Trophoblast cell (in vitro differentiated cells and primary cell): ENCODE results near the gene ANKRD33B.

ENCODE experiments used
- DNase-seq, 2 donors: peaks; one replicate each; pipeline ENCODE4 v3.0.0-alpha.2; 2016
- H2AFZ ChIP-seq: 2 replicates; pipeline ENCODE4 v1.6.1; 2013; ENCODE audit warnings: low read length, moderate library complexity, mild to moderate bottlenecking; ENCODE audit not compliant: insufficient read depth, poor library complexity
- H2AK5ac ChIP-seq: 2 replicates; pipeline ENCODE4 v1.6.1; 2013; ENCODE audit warnings: mild to moderate bottlenecking, low read length
- H2BK120ac ChIP-seq: 2 replicates; pipeline ENCODE4 v1.6.1; 2013; ENCODE audit warnings: low read length, mild to moderate bottlenecking, moderate library complexity; ENCODE audit not compliant: insufficient read depth, poor library complexity
- H2BK12ac ChIP-seq: 2 replicates; pipeline ENCODE4 v1.6.1; 2013; ENCODE audit warnings: mild to moderate bottlenecking, low read length, moderate library complexity
- H2BK5ac ChIP-seq: 2 replicates; pipeline ENCODE4 v1.6.1; 2013; ENCODE audit warnings: low read length, low read depth, moderate library complexity, mild to moderate bottlenecking; ENCODE audit not compliant: poor library complexity
- H3K14ac ChIP-seq: 2 replicates; pipeline ENCODE4 v1.6.1; 2013; ENCODE audit warnings: mild to moderate bottlenecking, low read length
- H3K18ac ChIP-seq: 2 replicates; pipeline ENCODE4 v1.6.1; 2013; ENCODE audit warnings: mild to moderate bottlenecking, low read length
- H3K23ac ChIP-seq: 2 replicates; pipeline ENCODE4 v1.6.1; 2013; ENCODE audit warnings: low read length
- H3K27ac ChIP-seq: 2 replicates; pipeline ENCODE4 v1.5.1; 2013; ENCODE audit warnings: low read depth, mild to moderate bottlenecking, inconsistent platforms, low read length, moderate library complexity
- H3K27me3 ChIP-seq: 2 replicates; pipeline ENCODE4 v1.6.1; 2013; ENCODE audit warnings: inconsistent platforms, mild to moderate bottlenecking, low read length, moderate library complexity; ENCODE audit not compliant: insufficient read depth
- H3K36me3 ChIP-seq, 2 experiments: 1 replicate in 1 of 2; 2 replicates in 1 of 2; pipeline ENCODE4 v1.6.1; 2013; ENCODE audit warnings: low read length in 2 of 2, mild to moderate bottlenecking in 2 of 2, moderate library complexity in 1 of 2; ENCODE audit not compliant: insufficient read depth in 2 of 2, control insufficient read depth in 1 of 2
- H3K4ac ChIP-seq: 2 replicates; pipeline ENCODE4 v1.6.1; 2013; ENCODE audit warnings: low read depth, mild to moderate bottlenecking, low read length, moderate library complexity
- H3K4me1 ChIP-seq, 2 experiments: 1 replicate in 1 of 2; 2 replicates in 1 of 2; pipeline ENCODE4 v1.6.1; 2013; ENCODE audit warnings: low read length in 2 of 2, mild to moderate bottlenecking in 2 of 2, moderate library complexity in 1 of 2; ENCODE audit not compliant: insufficient read depth in 2 of 2, control insufficient read depth in 1 of 2
- H3K4me2 ChIP-seq: 2 replicates; pipeline ENCODE4 v1.6.1; 2013; ENCODE audit warnings: inconsistent platforms, mild to moderate bottlenecking, low read length, moderate library complexity
- H3K4me3 ChIP-seq: 2 replicates; pipeline ENCODE4 v1.5.1; 2013; ENCODE audit warnings: mild to moderate bottlenecking, low read depth, low read length, inconsistent platforms
- H3K79me1 ChIP-seq: one replicate; pipeline ENCODE4 v1.6.1; 2013; ENCODE audit warnings: low read length
- H3K79me2 ChIP-seq: 2 replicates; pipeline ENCODE4 v1.6.1; 2013; ENCODE audit warnings: low read length, mild to moderate bottlenecking; ENCODE audit not compliant: control insufficient read depth, insufficient read depth, poor library complexity
- H3K9ac ChIP-seq: 2 replicates; pipeline ENCODE4 v1.6.1; 2013; ENCODE audit warnings: mild to moderate bottlenecking, low read length
- H3K9me3 ChIP-seq: 2 replicates; pipeline ENCODE4 v1.6.1; 2013; ENCODE audit warnings: low read depth, mild to moderate bottlenecking, control low read depth, inconsistent platforms, low read length; ENCODE audit not compliant: insufficient read depth
- H4K12ac ChIP-seq: 2 replicates; pipeline ENCODE4 v1.6.1; 2013; ENCODE audit warnings: low read depth, mild to moderate bottlenecking, low read length, moderate library complexity
- H4K8ac ChIP-seq: 2 replicates; pipeline ENCODE4 v1.6.1; 2013; ENCODE audit warnings: low read depth, mild to moderate bottlenecking, low read length, moderate library complexity
- H4K91ac ChIP-seq: one replicate; pipeline ENCODE4 v1.6.1; 2013; ENCODE audit warnings: low read depth, mild to moderate bottlenecking, low read length, moderate library complexity
- WGBS: extraction: QIAGEN DNeasy Blood & Tissue Kit; methylation state at CpG from one replicate; pipeline ENCODE4 v1.1.7; 2013; ENCODE audit warnings: missing lambda C conversion rate; ENCODE audit not compliant: insufficient read length, insufficient coverage; ENCODE audit errors: extremely low coverage; 5-methylcytosine and 5-hydroxymethylcytosine counted together

The ANKRD33B gene

DNA sequence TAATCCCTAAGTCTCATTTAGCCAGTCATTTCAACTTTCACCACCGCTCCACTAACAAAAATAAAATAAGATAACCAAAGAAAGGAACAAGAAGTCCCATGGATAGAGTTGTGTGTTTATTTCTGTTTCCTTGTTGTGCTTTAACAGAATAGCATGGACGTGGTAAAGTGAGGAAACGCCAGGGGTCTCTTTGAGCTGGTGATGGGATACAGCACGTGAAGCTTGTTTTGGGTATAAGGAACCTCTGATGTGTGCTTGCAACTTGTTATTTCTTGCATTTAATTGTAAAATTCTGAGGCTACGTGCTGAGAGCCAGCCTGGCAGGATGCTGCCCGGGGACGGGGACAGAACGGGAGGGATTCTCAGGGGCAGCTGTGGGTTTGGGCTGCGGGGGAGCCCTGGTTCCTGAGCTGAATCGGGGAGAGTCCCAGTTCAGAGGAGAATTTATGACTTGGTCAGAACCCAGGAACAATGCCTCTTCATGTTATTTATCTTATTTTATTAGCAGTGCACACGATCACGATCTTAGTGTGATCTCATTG, 63.4 kb downstream of the ANKRD33B start:
- H2AFZ ChIP-seq, result no peak overlapping the region
- H3K4me3 ChIP-seq, result no peak overlapping the region

DNA sequence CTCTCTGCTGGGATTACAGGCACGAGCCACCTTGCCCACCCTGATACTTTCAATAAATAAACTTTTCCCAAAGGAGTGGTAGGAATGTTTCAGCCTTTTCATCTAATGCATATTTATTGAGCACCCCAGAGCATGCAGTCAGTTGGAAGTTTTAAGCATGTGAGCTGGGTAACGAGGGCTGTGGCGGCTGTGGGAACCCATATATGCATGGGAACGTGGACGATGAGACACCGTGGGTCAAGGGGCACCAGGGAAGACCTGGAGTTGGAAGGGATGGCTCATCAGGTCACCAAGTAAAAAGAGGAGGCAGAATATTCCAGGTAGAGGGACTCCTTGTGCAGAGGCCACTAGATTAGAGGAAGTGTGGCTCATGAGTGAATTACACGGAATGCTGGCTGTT, 64.7 kb downstream of the ANKRD33B start:
- Histone ChIP-seq H3K14ac (no peak overlapping the region), H4K8ac (no peak overlapping the region), H3K23ac (no peak overlapping the region), H3K18ac (no peak overlapping the region), H3K27ac (no peak overlapping the region), H3K4me1 (peaks cover 0 to 5% of the 10 kb centered on the region in 2 experiments), H3K4ac (no peak overlapping the region), H3K36me3 (peaks cover 0 to 3% of the 10 kb centered on the region in 2 experiments), H2AFZ (no peak overlapping the region), H3K4me3 (no peak overlapping the region), H3K79me1 (no peaks in the 10 kb centered on the region), H4K91ac (no peak overlapping the region), H3K4me2 (no peak overlapping the region), H2BK12ac (no peak overlapping the region), H3K27me3 (no peaks in the 10 kb centered on the region), H3K79me2 (no peaks in the 10 kb centered on the region), H3K9me3 (no peaks in the 10 kb centered on the region), H2AK5ac (no peak overlapping the region), H2BK120ac (no peak overlapping the region), H2BK5ac (no peak overlapping the region), H4K12ac (no peak overlapping the region), H3K9ac (no peak overlapping the region)
- DNase-seq, result no peak
- no CpG with 5 or more reads among the region's 7 CpGs for WGBS

More for the DNA sequence above, 63.4 kb downstream of the ANKRD33B start:
- Histone ChIP-seq H3K23ac (no peak overlapping the region), H2AK5ac (no peak overlapping the region), H3K9me3 (no peaks in the 10 kb centered on the region), H2BK120ac (no peak overlapping the region), H3K14ac (no peak overlapping the region), H3K79me1 (no peaks in the 10 kb centered on the region), H3K79me2 (no peaks in the 10 kb centered on the region), H3K18ac (no peak overlapping the region), H4K91ac (no peak overlapping the region), H2BK5ac (no peak overlapping the region), H3K9ac (no peak overlapping the region), H2BK12ac (no peak overlapping the region), H3K4me2 (peak overlapping the region; percentile 60), H3K4me1 (peaks cover 0 to 3% of the 10 kb centered on the region in 2 experiments), H3K4ac (no peak overlapping the region), H3K36me3 (peaks cover 2 to 3% of the 10 kb centered on the region in 2 experiments), H4K8ac (no peak overlapping the region), H4K12ac (no peak overlapping the region), H3K27me3 (no peaks in the 10 kb centered on the region), H3K27ac (no peak overlapping the region)
- no CpG with 5 or more reads among the region's 12 CpGs for WGBS
- DNase-seq, result no peak

- H4K12ac ChIP-seq, result no peak overlapping the region
These were observed 65.8 kb downstream of the ANKRD33B start for GRCh38 chr5:10629682-10630081.

GRCh38 chr5:10630126-10630525, 66.3 kb downstream of the ANKRD33B start:
- no peak overlapping the region for H3K4me3 ChIP-seq
- H3K9ac ChIP-seq, result no peak overlapping the region
- no peak overlapping the region for H3K27ac ChIP-seq
- no peak overlapping the region for H4K12ac ChIP-seq
- H3K27me3 ChIP-seq, result no peaks in the 10 kb centered on the region
- no peak overlapping the region for H3K23ac ChIP-seq
- H4K91ac ChIP-seq, result no peak overlapping the region
- H3K79me1 ChIP-seq, result no peaks in the 10 kb centered on the region
- H3K4me2 ChIP-seq, result no peak overlapping the region
- no peak overlapping the region for H2BK5ac ChIP-seq
- H2BK12ac ChIP-seq, result no peak overlapping the region
- DNase-seq, result no peak
- H2AK5ac ChIP-seq, result no peak overlapping the region
- H4K8ac ChIP-seq, result no peak overlapping the region
- no peak overlapping the region for H2BK120ac ChIP-seq
- H3K79me2 ChIP-seq, result no peaks in the 10 kb centered on the region
- no peak overlapping the region for H3K4ac ChIP-seq
- no peaks in the 10 kb centered on the region for H3K9me3 ChIP-seq
- no peak overlapping the region for H2AFZ ChIP-seq
- no peak overlapping the region for H3K14ac ChIP-seq
- no CpG with 5 or more reads among the region's 5 CpGs for WGBS
- peaks cover 0 to 3% of the 10 kb centered on the region in 2 experiments for H3K36me3 ChIP-seq
- peaks cover 0 to 5% of the 10 kb centered on the region in 2 experiments for H3K4me1 ChIP-seq
- no peak overlapping the region for H3K18ac ChIP-seq

More at GRCh38 chr5:10629682-10630081, 65.8 kb downstream of the ANKRD33B start:
- Histone ChIP-seq H3K23ac (no peak overlapping the region), H3K4ac (no peak overlapping the region), H3K14ac (no peak overlapping the region), H3K4me2 (no peak overlapping the region), H3K9me3 (no peaks in the 10 kb centered on the region), H4K91ac (no peak overlapping the region), H3K9ac (no peak overlapping the region), H2AFZ (no peak overlapping the region), H3K4me3 (no peak overlapping the region), H2BK12ac (no peak overlapping the region), H3K27me3 (no peaks in the 10 kb centered on the region), H2BK120ac (no peak overlapping the region), H3K18ac (no peak overlapping the region), H2AK5ac (no peak overlapping the region), H3K79me2 (no peaks in the 10 kb centered on the region), H2BK5ac (no peak overlapping the region), H3K27ac (no peak overlapping the region), H3K4me1 (peaks cover 0 to 5% of the 10 kb centered on the region in 2 experiments), H4K8ac (no peak overlapping the region), H3K36me3 (peaks cover 0 to 3% of the 10 kb centered on the region in 2 experiments), H3K79me1 (no peaks in the 10 kb centered on the region)
- DNase-seq, result no peak
- 100% methylated on average over 2 of the region's 5 CpGs for WGBS
